GM19351 (cell line): Measurements from ENCODE around the gene FCGR3B.
"Not testable (repeated sequence)": the region's sequence is repeated elsewhere in the genome, so short reads cannot be mapped to it uniquely, and the experiment has no call there.

ENCODE experiments used
- ATAC-seq: cut with Tn5 transposase; IDR thresholded peaks from one replicate; pipeline ENCODE4 v1.9.1; 2021; ENCODE audit warnings: mild to moderate bottlenecking, moderate library complexity; ENCODE audit not compliant: unreplicated experiment

Gene FCGR3B

DNA sequence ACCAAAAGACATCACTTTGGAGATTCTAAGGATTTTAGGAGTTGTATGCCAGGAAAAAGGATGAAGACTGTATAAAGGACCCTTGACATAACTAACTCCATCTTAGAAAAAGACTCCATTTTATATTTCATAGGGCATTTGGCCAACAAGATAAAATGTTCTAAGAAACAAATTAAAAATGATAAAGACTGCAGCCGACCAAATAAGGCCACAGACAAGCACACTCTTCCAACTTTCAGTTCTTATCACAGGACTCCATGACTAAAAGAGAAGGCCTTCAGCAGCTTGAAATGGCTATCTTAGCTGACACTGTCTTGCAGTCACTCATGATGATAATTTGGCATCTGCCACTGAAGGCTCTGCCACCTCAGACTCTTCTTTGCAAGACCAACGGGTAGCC, 8.2 kb upstream of the FCGR3B start:
- not testable (repeated sequence) for ATAC-seq

DNA sequence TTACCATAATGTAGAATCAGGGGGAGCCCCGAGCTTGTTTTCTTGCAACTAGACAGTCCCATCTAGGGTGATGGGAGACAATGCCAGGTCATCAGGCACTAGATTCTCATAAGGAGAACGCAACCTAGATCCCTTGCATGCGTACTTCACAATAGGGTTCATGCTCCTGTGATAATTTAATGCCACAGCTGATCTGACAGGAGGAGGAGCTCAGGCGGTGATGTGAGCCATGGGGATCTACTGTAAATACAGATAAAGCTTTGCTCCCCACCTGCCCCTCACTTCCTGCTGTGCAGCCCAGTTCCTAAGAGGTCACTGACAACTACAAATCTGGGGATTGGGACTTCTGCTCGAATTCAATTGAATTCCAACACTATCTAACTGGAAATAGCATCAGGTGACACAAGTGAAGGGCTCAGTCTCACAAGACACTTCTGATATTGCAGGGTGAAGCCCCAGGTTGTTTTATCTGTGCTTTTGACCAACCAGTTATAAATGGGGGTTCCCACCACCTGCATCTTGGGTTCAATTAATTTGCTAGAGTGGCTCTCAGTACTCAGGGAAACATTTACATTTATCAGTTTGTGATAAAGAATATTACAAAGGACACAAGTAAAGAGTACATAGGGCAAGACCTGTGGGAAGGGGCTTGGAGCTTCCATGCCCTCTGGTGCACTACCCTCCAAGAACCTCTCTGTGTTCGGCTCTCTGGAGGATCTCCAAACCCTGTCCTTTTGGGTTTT, 7.4 kb upstream of the FCGR3B start:
- ATAC-seq, result not testable (repeated sequence)

DNA sequence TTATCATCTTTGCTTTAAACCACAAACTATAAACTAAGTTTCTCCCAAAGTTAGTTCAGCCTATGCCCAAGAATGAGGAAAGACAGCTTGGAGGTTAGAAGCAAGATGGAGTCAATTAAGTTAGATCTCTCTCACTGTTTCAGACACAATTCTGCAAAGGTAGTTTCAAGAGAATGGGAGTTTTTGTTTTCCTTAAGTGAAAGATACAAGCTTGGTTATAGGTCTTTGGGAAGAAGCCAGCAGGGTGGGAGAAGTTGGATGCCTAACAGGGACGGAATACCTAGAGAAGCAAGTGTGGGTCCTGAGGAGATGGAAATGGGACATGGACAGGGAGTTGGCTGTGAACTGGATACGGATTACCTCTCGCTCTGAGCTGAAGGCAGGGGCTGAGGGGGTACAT, 6.0 kb upstream of the FCGR3B start:
- ATAC-seq, result not testable (repeated sequence)

DNA sequence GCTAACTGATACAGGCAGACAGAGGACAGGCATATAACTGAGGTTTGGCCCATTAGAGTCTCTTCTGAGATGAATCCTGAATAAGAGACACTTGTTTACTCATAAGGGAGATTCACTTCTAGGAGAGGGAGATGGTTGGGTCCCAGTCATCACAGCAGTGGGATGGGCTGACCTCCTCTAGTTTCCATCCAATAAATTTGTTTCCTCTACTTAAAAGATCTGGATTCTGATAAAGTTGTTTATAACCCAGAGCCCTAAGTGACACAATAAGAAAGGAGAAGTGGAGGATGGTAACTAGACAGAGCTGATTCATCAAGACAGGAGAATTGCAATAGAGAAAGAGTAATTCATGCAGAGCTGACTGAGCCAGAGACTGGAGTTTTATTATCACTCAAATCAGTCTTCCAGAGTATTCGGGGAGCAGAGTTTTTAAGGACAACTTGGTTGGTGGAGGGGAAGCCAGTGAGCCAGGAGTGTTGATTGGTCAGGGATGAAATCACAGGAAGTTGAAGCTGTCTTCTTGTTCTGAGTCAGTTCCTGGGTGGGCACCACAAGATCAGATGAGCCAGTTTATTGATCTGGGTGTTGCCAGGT, 5.3 kb upstream of the FCGR3B start:
- ATAC-seq, result not testable (repeated sequence)

DNA sequence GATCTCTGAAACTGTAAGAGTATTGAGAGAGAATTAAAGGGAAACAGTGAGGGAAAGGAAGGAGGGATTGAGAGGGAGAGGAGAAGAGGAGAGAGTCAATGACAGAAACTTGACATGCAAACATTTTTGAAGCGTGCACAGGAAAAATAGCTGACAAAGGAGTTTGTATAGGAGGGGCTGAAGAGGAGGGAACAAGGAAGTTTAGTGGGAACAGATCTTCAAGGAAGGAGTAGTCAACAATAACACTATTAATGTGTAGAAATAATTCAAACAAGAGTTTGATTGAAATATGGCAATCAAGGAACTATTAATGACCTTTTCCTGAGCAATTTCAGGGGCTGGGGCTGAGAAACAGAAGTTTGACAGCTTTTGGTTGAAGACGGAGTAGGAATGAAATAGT, 4.0 kb upstream of the FCGR3B start:
- not testable (repeated sequence) for ATAC-seq

DNA sequence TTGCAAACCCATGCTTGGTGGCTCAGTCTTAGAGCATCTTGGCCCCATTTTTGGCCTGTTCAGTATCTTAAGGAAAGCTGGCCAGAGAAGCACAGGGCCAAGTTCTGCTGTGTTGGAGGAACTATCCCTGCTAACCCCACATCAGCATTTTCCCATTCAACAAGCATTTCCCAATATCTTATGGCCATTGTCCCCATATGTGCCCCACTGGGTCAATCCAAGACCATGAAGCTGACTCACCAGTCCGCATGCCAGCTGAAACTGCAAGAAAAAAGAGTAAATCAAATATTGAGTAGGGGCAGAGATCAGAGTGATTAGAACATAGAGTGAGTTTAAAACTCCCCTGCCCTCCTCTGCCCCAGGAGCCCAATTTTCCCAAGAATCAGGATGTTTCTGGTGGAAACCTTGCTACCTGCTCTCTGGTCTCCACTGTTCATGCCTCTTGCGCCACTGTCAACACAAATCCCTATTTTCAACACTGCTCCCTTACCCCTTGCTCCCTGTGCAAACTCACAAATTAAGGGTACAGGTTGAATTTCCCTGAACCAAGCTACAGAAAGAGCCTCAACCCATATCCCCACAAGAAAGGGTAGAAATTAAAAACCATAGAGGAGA, 741 bp downstream of the FCGR3B start:
- not testable (repeated sequence) for ATAC-seq

DNA sequence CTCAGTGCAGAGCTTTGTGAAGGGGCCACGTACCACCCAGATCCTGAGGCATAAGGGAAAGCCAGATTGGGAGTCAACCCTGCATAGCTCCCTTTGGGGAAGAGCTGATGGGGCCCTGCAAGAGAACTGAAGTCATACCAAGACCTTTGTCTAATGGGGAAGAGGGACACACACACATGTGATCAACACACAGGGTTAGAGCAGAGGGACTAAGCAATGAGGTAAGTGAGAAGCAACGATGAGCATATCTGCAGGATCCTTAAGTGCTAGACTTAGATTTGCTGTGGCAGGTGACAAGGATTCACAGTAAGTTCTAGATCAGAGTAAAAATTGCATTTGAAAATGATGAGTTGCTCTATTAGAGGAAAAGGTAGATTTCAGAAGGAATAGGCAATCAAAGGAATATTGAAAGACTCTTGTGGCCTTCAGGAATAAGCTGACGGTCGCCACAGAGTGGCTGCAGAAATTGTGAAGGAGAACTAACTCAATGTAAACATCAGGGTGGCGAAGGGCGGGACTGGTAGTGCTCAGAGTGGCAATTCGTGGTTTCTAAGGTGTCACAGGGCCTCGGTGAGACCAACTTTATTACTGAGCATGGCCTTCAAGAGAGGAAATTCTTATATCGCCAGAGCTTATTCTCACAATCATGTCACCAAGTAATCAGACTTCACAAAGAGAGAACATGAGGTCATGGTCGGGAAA, 4.4 kb downstream of the FCGR3B start:
- ATAC-seq, result not testable (repeated sequence)

DNA sequence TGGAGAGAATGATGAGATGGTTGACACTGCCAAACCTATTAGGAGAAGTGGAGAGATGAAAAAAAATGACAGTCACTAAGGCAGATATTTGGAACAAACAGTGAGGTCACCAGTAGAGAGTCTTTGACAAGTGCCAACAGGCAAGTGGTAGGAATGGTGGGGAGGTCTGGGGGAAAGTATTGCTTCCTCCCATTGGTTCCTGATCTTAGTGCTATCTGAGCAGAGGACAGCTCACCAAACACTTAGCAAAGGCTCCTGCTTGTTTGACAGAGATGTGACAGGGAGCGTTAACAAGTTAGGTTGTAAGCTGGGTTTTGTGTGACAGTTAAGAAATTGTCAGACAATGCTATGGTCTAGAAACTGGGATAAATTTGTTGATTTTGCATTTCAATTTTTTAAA, 6.4 kb downstream of the FCGR3B start:
- ATAC-seq, result not testable (repeated sequence)

DNA sequence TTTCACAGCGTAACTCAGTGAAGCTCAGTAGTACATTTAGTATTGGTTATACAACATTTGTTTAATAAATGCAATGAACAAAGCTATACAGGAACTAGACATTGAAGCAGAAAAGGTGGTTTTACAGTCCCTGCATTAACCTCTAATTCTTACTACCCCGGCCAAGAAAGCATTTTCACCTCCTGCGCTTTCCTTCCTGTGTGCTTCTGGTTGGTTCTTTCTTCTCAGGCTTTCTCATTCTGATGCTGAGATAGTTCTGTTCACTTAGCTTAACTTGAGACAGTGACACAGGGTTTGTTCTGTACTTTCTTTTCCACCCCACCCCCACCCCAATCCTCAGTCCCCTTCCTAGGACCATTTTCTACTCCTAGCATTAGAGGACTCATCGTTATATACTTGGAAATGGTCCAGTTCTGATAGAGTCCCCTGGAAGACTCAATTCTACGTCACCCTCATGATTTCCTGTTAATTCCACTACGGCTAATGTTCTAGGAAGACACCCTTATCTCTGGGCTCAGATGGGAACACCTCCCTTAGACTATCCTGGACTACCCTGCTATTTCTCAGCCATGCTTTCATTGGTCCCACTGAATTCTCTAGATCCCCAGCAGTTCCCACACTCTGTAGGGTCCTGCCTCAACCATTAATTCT, 7.5 kb downstream of the FCGR3B start:
- ATAC-seq, result peak; percentile 50

DNA sequence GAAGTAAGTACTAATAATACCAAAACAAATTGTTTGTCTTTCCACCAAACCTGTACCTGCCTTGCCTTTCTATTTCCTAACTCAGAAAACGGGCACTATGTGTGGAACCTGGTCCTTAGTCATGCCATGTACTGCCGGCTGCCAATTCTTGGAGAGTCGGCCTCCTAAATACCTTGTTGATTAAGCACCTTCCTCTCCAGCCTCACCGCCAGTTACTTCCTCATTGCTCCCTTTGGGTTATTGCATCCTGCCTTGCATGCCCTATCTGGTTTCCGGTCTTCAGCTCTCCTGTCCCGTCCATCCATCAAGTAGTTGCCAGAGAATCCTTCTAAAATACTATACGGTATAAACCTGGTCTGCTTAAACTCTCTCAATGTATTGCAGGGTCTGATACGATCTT, 8.9 kb downstream of the FCGR3B start:
- ATAC-seq, result peak; percentile 12

DNA sequence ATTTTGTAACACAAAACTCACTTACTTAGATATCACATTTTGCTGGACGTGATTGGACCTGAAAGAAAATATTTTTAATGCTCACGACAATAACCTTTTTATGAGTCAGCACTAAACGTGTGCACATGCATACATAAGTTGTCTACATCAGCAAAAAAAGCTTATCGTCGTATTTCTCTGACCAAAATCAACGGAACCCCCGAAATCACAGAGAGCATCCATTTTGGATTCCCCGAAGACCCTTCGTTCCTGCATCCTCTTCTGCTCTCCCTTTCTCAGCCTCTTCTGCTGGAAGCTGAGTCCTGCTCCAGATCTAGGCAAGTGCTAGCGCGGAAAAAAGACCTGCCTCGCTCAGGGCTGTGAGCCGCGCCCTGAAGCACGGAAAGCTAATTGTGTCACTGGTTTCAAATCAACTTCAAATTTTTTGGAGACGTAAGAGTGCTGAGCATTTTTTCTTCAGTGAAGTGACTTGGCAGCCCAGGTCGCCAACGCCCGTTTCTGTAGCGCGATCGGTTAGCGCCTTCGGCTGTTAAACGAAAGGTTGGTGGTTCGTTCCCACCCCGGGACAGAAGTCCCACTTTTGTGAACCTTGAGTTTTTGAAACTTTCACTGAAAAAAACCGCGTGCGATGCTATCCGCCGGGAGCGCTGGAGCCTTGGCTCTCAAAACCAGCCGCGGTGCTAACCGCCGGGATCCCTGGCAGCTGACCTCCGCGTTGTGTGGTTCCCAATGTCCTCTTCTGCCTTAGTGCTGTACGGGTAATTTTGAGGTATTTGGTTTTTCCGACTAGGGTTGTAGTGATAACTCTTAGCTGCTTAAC, 9.6 kb downstream of the FCGR3B start:
- ATAC-seq, result peak; percentile 51

DNA sequence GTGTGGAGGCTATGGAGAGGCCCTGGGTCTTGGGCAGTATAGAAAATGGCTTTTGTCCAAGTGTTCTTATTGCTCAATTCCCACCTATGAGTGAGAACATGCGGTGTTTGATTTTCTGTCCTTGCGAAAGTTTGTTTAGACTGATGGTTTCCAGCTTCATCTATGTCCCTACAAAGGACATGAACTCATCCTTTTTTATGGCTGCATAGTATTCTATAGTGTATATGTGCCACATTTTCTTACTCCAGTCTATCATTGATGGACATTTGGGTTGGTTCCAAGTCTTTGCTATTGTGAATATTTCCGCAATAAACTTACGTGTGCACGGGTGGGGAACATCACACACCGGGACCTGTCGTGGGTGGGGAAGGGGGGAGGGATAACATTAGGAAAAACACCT, 10.6 kb downstream of the FCGR3B start:
- not testable (repeated sequence) for ATAC-seq

DNA sequence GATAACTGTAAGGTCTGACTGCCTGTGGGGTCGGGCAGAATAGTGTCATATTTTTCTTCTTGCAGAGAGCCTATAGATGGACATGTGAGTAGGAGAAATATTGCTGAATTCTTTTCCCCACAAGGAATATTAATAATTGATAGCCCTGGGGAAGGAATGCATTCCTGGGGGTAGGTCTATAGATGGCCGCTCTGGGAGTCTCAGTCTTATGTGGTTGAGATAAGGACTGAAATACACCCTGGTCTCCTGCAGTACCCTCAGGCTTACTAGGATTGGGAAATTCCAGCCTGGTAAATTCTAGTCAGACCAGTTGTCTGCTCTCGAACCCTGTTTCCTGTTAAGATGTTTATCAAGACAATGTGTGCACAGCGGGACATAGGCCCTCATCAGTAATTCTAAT, 12.5 kb downstream of the FCGR3B start:
- not testable (repeated sequence) for ATAC-seq

DNA sequence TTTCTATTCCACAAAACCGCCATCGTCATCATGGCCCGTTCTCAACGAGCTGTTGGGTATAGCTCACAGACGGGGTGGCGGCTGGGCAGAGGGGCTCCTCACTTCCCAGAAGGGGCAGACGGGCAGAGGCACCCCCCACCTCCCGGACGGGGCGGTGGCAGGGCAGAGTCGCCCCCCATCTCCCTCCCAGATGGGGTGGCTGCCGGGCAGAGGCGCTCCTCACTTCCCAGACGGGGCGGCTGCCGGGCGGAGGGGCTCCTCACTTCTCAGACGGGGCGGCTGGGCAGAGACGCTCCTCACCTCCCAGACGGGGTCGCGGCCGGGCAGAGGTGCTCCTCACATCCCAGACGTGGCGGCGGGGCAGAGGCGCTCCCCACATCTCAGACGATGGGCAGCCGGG, 14.6 kb downstream of the FCGR3B start:
- not testable (repeated sequence) for ATAC-seq

DNA sequence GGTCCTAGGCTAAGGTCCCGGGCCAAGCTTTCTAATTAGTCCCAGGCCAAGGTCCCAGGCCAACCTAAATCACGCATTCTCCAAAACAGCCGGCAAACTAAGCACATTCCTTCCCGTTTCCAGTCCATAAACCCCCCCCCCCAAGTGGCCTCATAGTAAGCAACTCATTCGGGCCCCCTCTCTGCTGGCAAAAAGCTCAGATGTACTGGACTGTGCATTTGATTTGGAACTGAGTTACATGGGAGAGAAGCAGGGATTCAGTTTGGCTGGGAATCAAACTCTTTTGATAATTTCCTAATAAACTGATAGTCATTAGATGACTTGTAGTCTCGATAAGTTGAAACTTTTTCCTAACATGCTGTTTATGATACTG, 17.8 kb downstream of the FCGR3B start:
- not testable (repeated sequence) for ATAC-seq

DNA sequence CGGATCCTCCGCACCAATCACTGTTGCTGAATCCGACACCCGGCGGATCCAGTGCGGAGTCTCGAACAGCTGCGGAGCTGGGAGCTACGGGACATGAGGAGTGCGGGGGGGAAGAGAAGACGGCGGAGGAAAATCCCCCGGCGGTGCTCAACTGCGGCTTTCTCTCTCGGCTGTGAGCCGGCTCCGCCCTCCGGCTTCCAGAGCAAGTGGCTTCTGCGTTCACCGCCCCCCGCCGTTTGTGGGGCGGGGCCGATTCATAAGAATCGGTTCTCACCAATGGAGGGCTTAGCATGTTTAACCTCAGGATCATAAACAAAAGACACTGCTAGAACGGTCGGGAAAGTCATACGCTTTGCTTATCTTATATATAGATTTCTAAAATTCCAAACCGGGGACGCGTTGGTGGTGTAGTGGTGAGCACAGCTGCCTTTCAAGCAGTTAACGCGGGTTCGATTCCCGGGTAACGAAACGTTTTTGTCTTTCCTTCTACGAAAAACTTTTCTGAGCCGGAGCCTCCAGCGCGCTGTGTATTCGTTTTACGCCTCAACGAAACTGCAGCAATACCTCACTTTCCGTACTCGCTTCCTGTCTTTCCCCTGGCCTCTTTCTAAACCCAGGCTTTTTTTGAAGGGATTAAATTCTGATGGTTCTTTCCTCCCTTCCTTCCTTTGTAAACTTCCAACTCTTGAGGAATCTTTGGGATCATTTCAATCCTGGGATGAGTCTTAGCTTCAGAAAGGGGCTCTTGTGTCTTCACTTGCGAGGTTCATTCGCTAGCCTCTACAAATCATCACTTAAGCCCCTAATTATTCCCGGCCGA, 18.4 kb downstream of the FCGR3B start:
- peak; percentile 89 for ATAC-seq

DNA sequence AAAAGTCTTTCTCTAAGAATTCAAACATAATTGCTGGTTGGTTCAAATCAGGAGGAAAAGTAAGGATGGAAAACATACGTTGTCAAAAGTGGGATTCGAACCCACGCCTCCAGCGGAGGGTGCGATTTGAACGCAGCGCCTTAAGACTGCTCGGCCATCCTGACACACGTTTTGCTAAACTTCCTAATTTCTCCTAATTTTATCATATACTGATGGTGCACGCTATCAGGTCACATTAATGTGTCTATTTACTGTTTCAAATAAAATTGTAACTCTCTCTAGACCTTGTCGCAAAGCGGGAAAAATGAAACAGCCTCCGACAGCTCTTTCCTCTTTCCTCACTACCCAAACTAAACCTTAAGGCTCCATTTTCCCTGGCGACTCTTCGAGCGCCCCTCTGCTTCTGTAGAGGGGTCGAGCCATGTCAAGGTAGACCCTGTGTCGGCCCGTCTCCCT, 19.1 kb downstream of the FCGR3B start:
- ATAC-seq, result not testable (repeated sequence)

DNA sequence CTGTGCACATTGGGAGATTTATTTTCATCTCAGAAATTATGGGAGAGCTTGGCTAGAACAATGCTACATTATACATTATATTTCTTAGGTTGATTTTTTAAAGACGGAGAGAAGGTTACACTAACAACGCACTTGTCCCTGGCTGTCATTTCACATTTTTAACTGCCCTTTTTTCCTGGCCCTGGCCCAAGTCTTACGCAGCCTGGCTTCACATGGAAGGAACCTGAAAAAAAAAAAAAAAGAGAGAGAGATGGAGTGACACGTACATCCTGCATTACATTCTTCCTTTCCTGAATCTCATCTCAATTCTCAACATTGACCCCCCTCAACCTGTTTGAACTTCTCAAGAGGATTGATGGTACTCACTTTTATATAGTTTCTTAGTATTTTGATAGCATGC, 20.8 kb downstream of the FCGR3B start:
- not testable (repeated sequence) for ATAC-seq
